ENCODE data around the gene CSNK1D.
"Not testable (repeated sequence)": the region's sequence is repeated elsewhere in the genome, so short reads cannot be mapped to it uniquely, and the experiment has no call there.

CSNK1D gene

GRCh38 chr17:82213251-82214011, 60.1 kb downstream of the CSNK1D start:
- DNase-seq = peak in 3 of 5 experiments; percentile 49 to 80 (median 67)

- peak in 3 of 5 experiments; percentile 37 to 80 (median 56) for DNase-seq
These were observed 60.9 kb downstream of the CSNK1D start, which contains the start of gene CCDC57 for GRCh38 chr17:82212331-82213250. Gene CCDC57, minus strand, starts transcription at chr17:82212842. Its CDS starts 10,898 bp downstream, at chr17:82201944.

- DNase-seq = not testable (repeated sequence)
These were observed 62.8 kb downstream of the CSNK1D start for GRCh38 chr17:82210655-82211054.

GRCh38 chr17:82205720-82206508, 67.6 kb downstream of the CSNK1D start:
- peak; percentile 50 to 92 (median 71) for DNase-seq

GRCh38 chr17:82204831-82205719, 68.4 kb downstream of the CSNK1D start:
- DNase-seq = no peak

GRCh38 chr17:82203920-82204319, 69.6 kb downstream of the CSNK1D start:
- no peak for DNase-seq

GRCh38 chr17:82202981-82203380, 70.5 kb downstream of the CSNK1D start:
- DNase-seq = no peak

GRCh38 chr17:82201498-82201910, 72.0 kb downstream of the CSNK1D start:
- no peak for DNase-seq

GRCh38 chr17:82200743-82201497, 72.6 kb downstream of the CSNK1D start:
- DNase-seq = peak in 4 of 5 experiments; percentile 39 to 95 (median 81)

GRCh38 chr17:82200135-82200534, 73.4 kb downstream of the CSNK1D start:
- DNase-seq = peak in 1 of 5 experiments; percentile 44

GRCh38 chr17:82199496-82199895, 74.0 kb downstream of the CSNK1D start:
- no peak for DNase-seq

- peak in 1 of 5 experiments; percentile 59 for DNase-seq
These were observed 75.4 kb downstream of the CSNK1D start for GRCh38 chr17:82198092-82198491.

- no peak for DNase-seq
These were observed 77.5 kb downstream of the CSNK1D start for GRCh38 chr17:82195675-82196672.

- DNase-seq = no peak
These were observed 78.7 kb downstream of the CSNK1D start for GRCh38 chr17:82194765-82195164.

GRCh38 chr17:82193520-82194220, 79.8 kb downstream of the CSNK1D start:
- no peak for DNase-seq

- not testable (repeated sequence) for DNase-seq
These were observed 80.5 kb downstream of the CSNK1D start for GRCh38 chr17:82193050-82193449.
